Thyroid gland (tissue), 4 donors: Measurements from ENCODE around the gene ABHD18. TPM values are rescaled to one million over a fixed set of nuclear protein-coding genes. Genes with fewer than 3 reads are reported as not detected.

Source experiments
- DNase-seq, 2 donors: peaks; one replicate each; pipeline ENCODE4 v3.0.0-alpha.2; 2019
- H3K27ac ChIP-seq, 3 donors: fragments of 200-600 bp; sonication (generic); 1 replicate in 2 of 3; 2 replicates in 1 of 3; pipeline ENCODE4 v1.5.1; 2016 to 2019; ENCODE audit warnings: mild to moderate bottlenecking in 1 of 3, moderate library complexity in 1 of 3
- H3K27me3 ChIP-seq: fragments of 200-600 bp; sonication (generic); one replicate; pipeline ENCODE4 v1.5.1; 2019
- H3K36me3 ChIP-seq, 2 donors: fragments of 200-600 bp; sonication (generic); one replicate each; pipeline ENCODE4 v1.5.1; 2016 to 2019
- H3K4me1 ChIP-seq, 2 donors: fragments of 200-600 bp; sonication (generic); one replicate each; pipeline ENCODE4 v1.5.1; 2017 to 2019
- H3K4me3 ChIP-seq, 3 donors: fragments of 200-600 bp; sonication (generic); replicated peaks in 1 of 3; 1 replicate in 2 of 3; 2 replicates in 1 of 3; pipeline ENCODE4 v1.5.1; 2016; ENCODE audit warnings: mild to moderate bottlenecking in 1 of 3
- H3K9me3 ChIP-seq: fragments of 200-600 bp; sonication (generic); one replicate; pipeline ENCODE4 v1.5.1; 2017
- CTCF ChIP-seq, 6 experiments: fragments of 200-600 bp in 3 of 6; fragments of 450-650 bp in 3 of 6; sonication (generic) in 3 of 6; IDR thresholded peaks; one replicate each; pipeline ENCODE4 v1.5.1; 2016 to 2019; ENCODE audit warnings: antibody characterized with exemption in 6 of 6, mild to moderate bottlenecking in 2 of 6, inconsistent platforms in 1 of 6, moderate library complexity in 1 of 6
- POLR2A ChIP-seq, 2 donors: fragments of 450-650 bp; IDR thresholded peaks; one replicate each; pipeline ENCODE4 v1.6.1; 2017; ENCODE audit warnings: antibody characterized with exemption in 2 of 2, mild to moderate bottlenecking in 2 of 2, moderate library complexity in 1 of 2
- WGBS, 2 donors: methylation state at CpG; one replicate each; pipeline ENCODE4 v1.1.5; 2017; 5-methylcytosine and 5-hydroxymethylcytosine counted together
- intact Hi-C: fragments of 100-400 bp; cut with DNase I; formaldehyde crosslinking; loops from one replicate; pipeline ENCODE4 v1.15.1; 2023
- total RNA-seq, 4 donors: library from RNA; depleted of rRNA; stranded (reverse); fragments of >200 nt; gene quantifications; one replicate each; pipeline ENCODE4 v1.2.3, GENCODE V29; 2016

Gene ABHD18
- total RNA-seq, 4 donors from 2014 or later, result 14.6 to 28.2 (median 18.5) TPM

DNA sequence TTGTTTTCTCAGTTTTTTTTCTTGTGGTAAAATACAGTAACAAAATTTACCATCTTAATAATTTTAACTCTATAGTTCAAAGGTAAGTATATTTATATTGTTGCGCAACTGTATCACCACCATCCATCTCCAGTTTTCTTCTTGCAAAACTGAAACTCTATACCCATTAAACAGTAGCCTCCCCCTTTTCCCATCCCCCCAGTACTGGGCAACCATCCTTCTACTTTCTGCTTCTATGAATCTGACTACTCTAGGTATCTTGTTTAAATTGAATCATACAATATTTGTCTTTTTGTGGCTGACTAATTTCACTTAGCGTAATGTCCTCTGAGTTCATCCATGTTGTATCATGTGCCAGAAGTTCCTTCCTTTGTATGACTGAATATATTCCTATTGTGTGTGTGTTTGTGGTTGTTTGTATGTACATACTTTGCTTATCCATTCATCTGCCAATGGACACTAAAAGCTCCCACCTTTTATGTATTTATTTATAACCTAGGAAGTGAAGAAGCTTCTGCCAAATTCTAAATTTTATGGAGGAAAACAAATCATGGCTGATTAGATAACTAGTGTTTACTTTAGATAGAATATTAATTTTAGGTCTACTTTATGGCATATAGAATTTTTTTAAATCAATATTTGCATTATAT, 10.0 kb downstream of the ABHD18 start:
- intact Hi-C loops, result no loop called here
- no peak overlapping the region for H3K4me3 ChIP-seq
- WGBS, 2 donors, result 96 to 98% methylated on average over 2 of the region's 2 CpGs
- no peaks in the 10 kb centered on the region for H3K27me3 ChIP-seq
- H3K9me3 ChIP-seq, result no peaks in the 10 kb centered on the region
- H3K4me1 ChIP-seq, result no peaks in the 10 kb centered on the region
- H3K36me3 ChIP-seq, result no peaks in the 10 kb centered on the region
- H3K27ac ChIP-seq, result no peak overlapping the region
- TF ChIP-seq CTCF (IDR thresholded peaks at IDR 0.05), result no peak
- no peak for TF ChIP-seq POLR2A (IDR thresholded peaks at IDR 0.05)
- DNase-seq, result no peak

DNA sequence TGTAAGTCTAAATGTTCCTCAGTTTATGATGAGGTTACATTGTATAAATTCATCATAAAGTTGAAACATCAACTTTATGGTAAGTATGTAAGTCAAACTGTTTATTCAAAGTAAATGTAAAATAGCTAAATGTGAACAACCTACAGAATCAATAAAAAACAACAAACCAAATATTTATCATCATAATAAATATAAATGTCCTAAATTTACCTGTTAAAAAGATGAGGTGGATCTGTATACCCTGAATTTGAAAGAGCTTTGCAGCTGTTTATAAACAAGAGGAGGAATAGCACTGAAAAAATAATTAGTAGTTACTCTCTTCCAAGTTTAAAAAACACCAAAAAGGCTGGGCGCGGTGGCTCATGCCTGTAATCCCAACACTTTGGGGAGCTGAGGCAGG, 13.7 kb downstream of the ABHD18 start:
- no peaks in the 10 kb centered on the region for H3K36me3 ChIP-seq
- intact Hi-C loops, result no loop called here
- TF ChIP-seq CTCF (IDR thresholded peaks at IDR 0.05) (no peak), POLR2A (IDR thresholded peaks at IDR 0.05) (no peak)
- H3K9me3 ChIP-seq, result no peaks in the 10 kb centered on the region
- H3K4me3 ChIP-seq, result no peak overlapping the region
- WGBS, 2 donors, result 97 to 99% methylated on average over 2 of the region's 2 CpGs
- DNase-seq, result no peak
- no peaks in the 10 kb centered on the region for H3K27me3 ChIP-seq
- no peaks in the 10 kb centered on the region for H3K4me1 ChIP-seq
- H3K27ac ChIP-seq, result no peak overlapping the region

- no peak for DNase-seq
- Histone ChIP-seq H3K27me3 (no peaks in the 10 kb centered on the region), H3K9me3 (no peaks in the 10 kb centered on the region), H3K27ac (no peak overlapping the region), H3K4me1 (no peaks in the 10 kb centered on the region), H3K4me3 (no peak overlapping the region), H3K36me3 (no peaks in the 10 kb centered on the region)
- WGBS, 2 donors, result 97 to 98% methylated on average over 2 of the region's 2 CpGs
- intact Hi-C loops, result no loop called here
- no peak for TF ChIP-seq CTCF (IDR thresholded peaks at IDR 0.05)
- no peak for TF ChIP-seq POLR2A (IDR thresholded peaks at IDR 0.05)
These were observed 17.2 kb downstream of the ABHD18 start for GRCh38 chr4:127982445-127982844.

GRCh38 chr4:127985989-127986388, 20.8 kb downstream of the ABHD18 start:
- WGBS, 2 donors, result 90 to 100% methylated on average over 1 of the region's 1 CpG
- no peaks in the 10 kb centered on the region for H3K36me3 ChIP-seq
- DNase-seq, result no peak

More at GRCh38 chr4:127985989-127986388, 20.8 kb downstream of the ABHD18 start:
- intact Hi-C loops, result no loop called here
- Histone ChIP-seq H3K9me3 (no peaks in the 10 kb centered on the region), H3K4me3 (no peak overlapping the region), H3K4me1 (no peaks in the 10 kb centered on the region), H3K27ac (no peak overlapping the region), H3K27me3 (no peaks in the 10 kb centered on the region)
- TF ChIP-seq CTCF (IDR thresholded peaks at IDR 0.05) (no peak), POLR2A (IDR thresholded peaks at IDR 0.05) (no peak)
